ENCODE results near the gene KDSR.

Gene KDSR

GRCh38 chr18:63356272-63356896, 10.6 kb downstream of the KDSR start:
- no peak overlapping the region for H3K4me2 ChIP-seq (ENCODE audit: low read length)
- WGBS (ENCODE audit: extremely low coverage, insufficient coverage, insufficient read length), result no CpG with 5 or more reads among the region's 7 CpGs
- H2BK12ac ChIP-seq (ENCODE audit: low read length), result no peak overlapping the region
- no peak overlapping the region for H3K18ac ChIP-seq (ENCODE audit: low read length)
- no peak overlapping the region for H3K4me3 ChIP-seq (ENCODE audit: low read depth, low read length)
- no peaks in the 10 kb centered on the region for H3K79me1 ChIP-seq (ENCODE audit: low read length)
- H3K14ac ChIP-seq (ENCODE audit: low read length), result no peak overlapping the region
- H3K79me2 ChIP-seq (ENCODE audit: control insufficient read depth, insufficient read depth, low read length, poor library complexity), result no peaks in the 10 kb centered on the region
- H2BK5ac ChIP-seq (ENCODE audit: low read depth, low read length, poor library complexity), result no peak overlapping the region
- H4K8ac ChIP-seq (ENCODE audit: low read depth, low read length), result no peak overlapping the region
- H3K27ac ChIP-seq (ENCODE audit: low read depth, low read length), result no peak overlapping the region
- peaks cover 21 to 36% of the 10 kb centered on the region in 2 experiments for H3K36me3 ChIP-seq (ENCODE audit: control insufficient read depth in 1 of 2, insufficient read depth in 2 of 2, low read length in 2 of 2)
- H3K23ac ChIP-seq (ENCODE audit: low read length), result no peak overlapping the region
- no peak overlapping the region for H3K4ac ChIP-seq (ENCODE audit: low read depth, low read length)
- H3K27me3 ChIP-seq (ENCODE audit: insufficient read depth, low read length), result no peaks in the 10 kb centered on the region
- H4K12ac ChIP-seq (ENCODE audit: low read depth, low read length), result peak overlapping the region; percentile 54
- no peak for DNase-seq
- H3K4me1 ChIP-seq (ENCODE audit: control insufficient read depth in 1 of 2, insufficient read depth in 2 of 2, low read length in 2 of 2), result no peaks in the 10 kb centered on the region
- H4K91ac ChIP-seq (ENCODE audit: low read depth, low read length), result no peak overlapping the region
- no peak overlapping the region for H2AFZ ChIP-seq (ENCODE audit: insufficient read depth, low read length, poor library complexity)
- no peak overlapping the region for H2AK5ac ChIP-seq (ENCODE audit: low read length)
- H3K9me3 ChIP-seq (ENCODE audit: insufficient read depth, low read depth, low read length), result no peaks in the 10 kb centered on the region
- H3K9ac ChIP-seq (ENCODE audit: low read length), result no peak overlapping the region
- H2BK120ac ChIP-seq (ENCODE audit: insufficient read depth, low read length, poor library complexity), result no peak overlapping the region

DNA sequence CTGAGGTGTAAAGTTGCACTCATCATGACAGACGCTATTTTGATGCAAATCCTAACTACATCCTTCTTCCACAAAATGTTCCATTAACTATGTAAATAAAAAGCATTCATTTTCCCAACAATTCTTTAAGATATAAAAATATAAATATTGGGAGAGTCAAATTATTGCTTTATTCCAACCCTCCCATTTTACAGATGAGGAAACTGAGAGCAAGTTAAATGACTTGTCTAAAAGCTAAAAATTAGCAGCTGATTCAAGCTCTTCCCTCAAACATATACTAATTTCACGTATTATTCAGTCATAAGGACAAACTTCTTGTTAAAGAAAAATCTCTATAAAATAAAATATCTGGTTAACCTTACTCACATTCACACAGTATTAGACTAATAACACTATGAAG, 16.8 kb downstream of the KDSR start:
- Histone ChIP-seq H3K79me1 (ENCODE audit: low read length) (no peaks in the 10 kb centered on the region), H3K36me3 (ENCODE audit: control insufficient read depth in 1 of 2, insufficient read depth in 2 of 2, low read length in 2 of 2) (peaks cover 23 to 44% of the 10 kb centered on the region in 2 experiments), H3K18ac (ENCODE audit: low read length) (no peak overlapping the region), H2BK5ac (ENCODE audit: low read depth, low read length, poor library complexity) (no peak overlapping the region), H3K4me1 (ENCODE audit: control insufficient read depth in 1 of 2, insufficient read depth in 2 of 2, low read length in 2 of 2) (no peaks in the 10 kb centered on the region), H3K9me3 (ENCODE audit: insufficient read depth, low read depth, low read length) (no peaks in the 10 kb centered on the region), H3K79me2 (ENCODE audit: control insufficient read depth, insufficient read depth, low read length, poor library complexity) (no peaks in the 10 kb centered on the region), H4K91ac (ENCODE audit: low read depth, low read length) (no peak overlapping the region), H3K4ac (ENCODE audit: low read depth, low read length) (no peak overlapping the region), H3K9ac (ENCODE audit: low read length) (no peak overlapping the region), H2AK5ac (ENCODE audit: low read length) (no peak overlapping the region), H2BK120ac (ENCODE audit: insufficient read depth, low read length, poor library complexity) (no peak overlapping the region), H2BK12ac (ENCODE audit: low read length) (no peak overlapping the region), H3K4me3 (ENCODE audit: low read depth, low read length) (no peak overlapping the region), H3K27me3 (ENCODE audit: insufficient read depth, low read length) (no peaks in the 10 kb centered on the region), H3K23ac (ENCODE audit: low read length) (no peak overlapping the region), H3K27ac (ENCODE audit: low read depth, low read length) (no peak overlapping the region), H2AFZ (ENCODE audit: insufficient read depth, low read length, poor library complexity) (no peak overlapping the region), H3K4me2 (ENCODE audit: low read length) (no peak overlapping the region), H4K8ac (ENCODE audit: low read depth, low read length) (no peak overlapping the region), H3K14ac (ENCODE audit: low read length) (no peak overlapping the region), H4K12ac (ENCODE audit: low read depth, low read length) (no peak overlapping the region)
- no CpG with 5 or more reads among the region's 2 CpGs for WGBS (ENCODE audit: extremely low coverage, insufficient coverage, insufficient read length)
- DNase-seq, result no peak

DNA sequence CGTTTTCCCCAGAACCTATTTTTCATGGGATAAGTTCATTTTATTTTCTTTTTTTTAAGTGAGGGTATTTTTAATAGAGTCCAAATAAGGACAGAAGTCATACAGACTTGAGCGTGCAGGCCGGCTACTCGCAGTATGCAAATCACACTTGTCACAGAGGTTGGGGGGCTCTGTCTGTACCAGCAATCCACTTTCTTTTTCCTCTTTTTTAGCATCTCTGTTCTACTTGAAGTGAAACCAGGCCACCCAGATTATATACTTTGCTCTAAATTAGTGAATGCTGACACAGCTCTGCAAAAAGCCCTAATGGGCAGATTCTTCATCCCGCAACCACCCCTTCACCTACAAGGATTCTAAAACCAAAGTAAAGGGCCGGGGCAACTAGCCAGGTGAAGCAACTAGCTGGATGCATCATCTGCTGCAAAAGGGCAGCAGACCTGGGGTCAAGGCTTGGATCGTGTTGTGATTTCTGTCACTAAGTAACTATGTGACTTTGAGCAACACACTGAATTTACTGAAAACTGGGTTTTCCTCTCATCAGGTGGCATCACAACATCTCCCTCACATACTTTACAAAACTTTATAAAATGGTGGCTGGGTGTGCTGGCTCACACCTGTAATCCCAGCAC, 18.4 kb downstream of the KDSR start:
- Histone ChIP-seq H3K4ac (ENCODE audit: low read depth, low read length) (no peak overlapping the region), H4K12ac (ENCODE audit: low read depth, low read length) (no peak overlapping the region), H3K79me2 (ENCODE audit: control insufficient read depth, insufficient read depth, low read length, poor library complexity) (no peaks in the 10 kb centered on the region), H3K9ac (ENCODE audit: low read length) (no peak overlapping the region), H2BK12ac (ENCODE audit: low read length) (no peak overlapping the region), H3K79me1 (ENCODE audit: low read length) (no peaks in the 10 kb centered on the region), H3K9me3 (ENCODE audit: insufficient read depth, low read depth, low read length) (no peaks in the 10 kb centered on the region), H2BK5ac (ENCODE audit: low read depth, low read length, poor library complexity) (no peak overlapping the region), H3K36me3 (ENCODE audit: control insufficient read depth in 1 of 2, insufficient read depth in 2 of 2, low read length in 2 of 2) (peaks cover 27 to 47% of the 10 kb centered on the region in 2 experiments), H2AK5ac (ENCODE audit: low read length) (no peak overlapping the region), H3K23ac (ENCODE audit: low read length) (no peak overlapping the region), H3K4me3 (ENCODE audit: low read depth, low read length) (no peak overlapping the region), H3K18ac (ENCODE audit: low read length) (no peak overlapping the region), H3K4me2 (ENCODE audit: low read length) (no peak overlapping the region), H3K4me1 (ENCODE audit: control insufficient read depth in 1 of 2, insufficient read depth in 2 of 2, low read length in 2 of 2) (peaks cover 0 to 3% of the 10 kb centered on the region in 2 experiments), H2AFZ (ENCODE audit: insufficient read depth, low read length, poor library complexity) (no peak overlapping the region), H3K14ac (ENCODE audit: low read length) (no peak overlapping the region), H4K8ac (ENCODE audit: low read depth, low read length) (no peak overlapping the region), H3K27ac (ENCODE audit: low read depth, low read length) (no peak overlapping the region), H2BK120ac (ENCODE audit: insufficient read depth, low read length, poor library complexity) (no peak overlapping the region), H4K91ac (ENCODE audit: low read depth, low read length) (no peak overlapping the region), H3K27me3 (ENCODE audit: insufficient read depth, low read length) (no peaks in the 10 kb centered on the region)
- no CpG with 5 or more reads among the region's 7 CpGs for WGBS (ENCODE audit: extremely low coverage, insufficient coverage, insufficient read length)
- DNase-seq, result no peak

DNA sequence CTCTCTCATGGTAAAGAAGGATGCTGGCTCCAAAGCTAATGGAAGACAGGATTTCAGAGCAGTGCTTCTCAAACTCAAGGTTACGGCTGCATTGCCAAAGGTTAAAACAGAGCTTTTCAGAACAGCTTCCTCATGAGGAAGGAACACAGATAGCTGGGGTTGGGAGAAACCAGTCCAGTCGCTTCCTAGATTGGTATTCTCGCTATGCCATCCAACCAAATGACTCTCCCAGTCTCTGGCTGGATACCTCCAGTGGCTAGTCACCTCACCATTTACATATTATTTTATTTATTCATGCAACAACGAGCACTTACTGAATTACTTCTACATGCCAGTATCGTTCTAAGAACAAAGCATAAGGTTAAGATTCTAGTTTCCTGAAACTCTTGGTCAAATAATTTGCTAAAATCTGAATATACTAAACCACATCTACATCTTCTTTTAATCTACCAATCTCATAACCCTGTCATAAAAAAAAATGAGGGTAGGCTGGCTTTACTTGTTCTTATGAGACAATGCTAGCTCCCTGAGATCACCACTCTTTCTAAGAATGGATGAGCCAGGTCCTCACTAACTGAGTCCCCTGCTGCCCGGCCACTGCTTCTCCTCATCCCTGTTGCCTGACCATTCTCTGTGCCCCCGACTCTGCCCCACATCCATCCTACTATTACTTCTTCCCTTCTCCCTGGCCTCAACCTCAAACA, 20.4 kb downstream of the KDSR start:
- Histone ChIP-seq H3K9me3 (ENCODE audit: insufficient read depth, low read depth, low read length) (no peaks in the 10 kb centered on the region), H3K4me1 (ENCODE audit: control insufficient read depth in 1 of 2, insufficient read depth in 2 of 2, low read length in 2 of 2) (peaks cover 0 to 3% of the 10 kb centered on the region in 2 experiments), H2AK5ac (ENCODE audit: low read length) (no peak overlapping the region), H3K4me3 (ENCODE audit: low read depth, low read length) (no peak overlapping the region), H2BK120ac (ENCODE audit: insufficient read depth, low read length, poor library complexity) (no peak overlapping the region), H4K12ac (ENCODE audit: low read depth, low read length) (no peak overlapping the region), H3K4me2 (ENCODE audit: low read length) (no peak overlapping the region), H3K27ac (ENCODE audit: low read depth, low read length) (no peak overlapping the region), H3K14ac (ENCODE audit: low read length) (no peak overlapping the region), H2AFZ (ENCODE audit: insufficient read depth, low read length, poor library complexity) (no peak overlapping the region), H3K9ac (ENCODE audit: low read length) (no peak overlapping the region), H3K23ac (ENCODE audit: low read length) (no peak overlapping the region), H3K79me1 (ENCODE audit: low read length) (no peaks in the 10 kb centered on the region), H4K91ac (ENCODE audit: low read depth, low read length) (no peak overlapping the region), H3K27me3 (ENCODE audit: insufficient read depth, low read length) (no peaks in the 10 kb centered on the region), H3K4ac (ENCODE audit: low read depth, low read length) (no peak overlapping the region), H3K36me3 (ENCODE audit: control insufficient read depth in 1 of 2, insufficient read depth in 2 of 2, low read length in 2 of 2) (peaks cover 29 to 44% of the 10 kb centered on the region in 2 experiments), H2BK5ac (ENCODE audit: low read depth, low read length, poor library complexity) (no peak overlapping the region), H3K18ac (ENCODE audit: low read length) (no peak overlapping the region), H3K79me2 (ENCODE audit: control insufficient read depth, insufficient read depth, low read length, poor library complexity) (no peaks in the 10 kb centered on the region), H2BK12ac (ENCODE audit: low read length) (no peak overlapping the region), H4K8ac (ENCODE audit: low read depth, low read length) (no peak overlapping the region)
- no CpG with 5 or more reads among the region's 7 CpGs for WGBS (ENCODE audit: extremely low coverage, insufficient coverage, insufficient read length)
- peak; percentile 79 to 83 for DNase-seq

Measured in trophoblast cell (in vitro differentiated cells and primary cell).